H1 (cell line): ENCODE results near the gene CYP27C1. TPM values are rescaled to one million over a fixed set of nuclear protein-coding genes. Genes with fewer than 3 reads are reported as not detected.

Experiments used
- CTCF ChIA-PET: fragments of 300-600 bp; sonication (Branson Sonifier 250); formaldehyde crosslinking; loops from one replicate; lab custom pipeline; 2021; ENCODE audit not compliant: partially characterized antibody; lab: Charles Lee
- POLR2A ChIA-PET: fragments of 300-600 bp; sonication (Branson Sonifier 250); formaldehyde crosslinking; loops from one replicate; lab custom pipeline; 2021; ENCODE audit warnings: inconsistent platforms; ENCODE audit not compliant: partially characterized antibody; lab: Charles Lee
- DNase-seq, 2 experiments: peaks; one replicate each; pipeline versions ENCODE4 v3.0.0 to v3.0.0-alpha.2; 2010 to 2022; ENCODE audit warnings: low spot score in 2 of 2, low read depth in 1 of 2, mixed read lengths in 1 of 2
- FAIRE-seq: peaks from 2 replicates; lab custom pipeline; 2011; peaks lifted over from hg19 to GRCh38; lab: Jason Lieb, UNC
- H2AFZ ChIP-seq: 2 replicates; pipeline ENCODE4 v1.8.1; 2012; ENCODE audit warnings: low read length, inconsistent platforms
- H2AK5ac ChIP-seq: 2 replicates; pipeline ENCODE4 v1.6.1; 2013; ENCODE audit warnings: low read depth, low read length
- H2BK120ac ChIP-seq: replicated peaks from 2 replicates; pipeline ENCODE3; 2013; ENCODE audit warnings: low read depth, low read length, inconsistent platforms
- H2BK12ac ChIP-seq: 2 replicates; pipeline ENCODE4 v1.6.1; 2013; ENCODE audit warnings: low read depth, low read length
- H2BK15ac ChIP-seq: 2 replicates; pipeline ENCODE4 v1.6.1; 2013; ENCODE audit warnings: low read length
- H2BK20ac ChIP-seq: 2 replicates; pipeline ENCODE4 v1.6.1; 2013; ENCODE audit warnings: low read length
- H2BK5ac ChIP-seq: 2 replicates; pipeline ENCODE4 v1.6.1; 2013; ENCODE audit warnings: low read depth, low read length
- H3K14ac ChIP-seq: 2 replicates; pipeline ENCODE4 v1.6.1; 2013; ENCODE audit warnings: inconsistent platforms; ENCODE audit not compliant: insufficient read length
- H3K18ac ChIP-seq: 2 replicates; pipeline ENCODE4 v1.6.1; 2013; ENCODE audit warnings: low read length; ENCODE audit errors: extremely low read depth
- H3K23ac ChIP-seq: 2 replicates; pipeline ENCODE4 v1.6.1; 2013; ENCODE audit warnings: inconsistent platforms; ENCODE audit not compliant: insufficient read length
- H3K23me2 ChIP-seq: 2 replicates; pipeline ENCODE4 v1.6.1; 2013; ENCODE audit warnings: low read depth, low read length
- H3K27ac ChIP-seq: 2 replicates; pipeline ENCODE4 v1.6.1; 2011; ENCODE audit warnings: low read depth, low read length, inconsistent platforms
- H3K27me3 ChIP-seq, 4 experiments: replicated peaks in 1 of 4; 1 replicate in 1 of 4; 2 replicates in 3 of 4; pipeline versions ENCODE4 v1.6.1 to v1.8.1; 2011 to 2013; ENCODE audit warnings: low read length in 3 of 4, mild to moderate bottlenecking in 3 of 4, inconsistent platforms in 2 of 4, mixed read lengths in 2 of 4, moderate library complexity in 1 of 4; ENCODE audit not compliant: control insufficient read depth in 3 of 4, insufficient read depth in 3 of 4; ENCODE audit errors: extremely low read depth in 1 of 4
- H3K36me3 ChIP-seq, 4 experiments: 2 replicates each; pipeline versions ENCODE4 v1.6.1 to v1.8.1; 2011 to 2013; ENCODE audit warnings: mild to moderate bottlenecking in 4 of 4, low read length in 3 of 4, moderate library complexity in 2 of 4, control low read depth in 1 of 4, inconsistent platforms in 1 of 4; ENCODE audit not compliant: insufficient read depth in 4 of 4, control insufficient read depth in 2 of 4
- H3K4ac ChIP-seq: replicated peaks from 2 replicates; pipeline ENCODE3; 2013; ENCODE audit warnings: low read length, low read depth, mixed read lengths, inconsistent platforms; ENCODE audit not compliant: insufficient read length
- H3K4me1 ChIP-seq, 4 experiments: replicated peaks in 1 of 4; 1 replicate in 1 of 4; 2 replicates in 3 of 4; pipeline versions ENCODE4 v1.6.1 to v1.8.1; 2011 to 2013; ENCODE audit warnings: low read length in 3 of 4, inconsistent platforms in 2 of 4, mixed read lengths in 1 of 4; ENCODE audit not compliant: insufficient read depth in 4 of 4, control insufficient read depth in 3 of 4
- H3K4me2 ChIP-seq, 2 experiments: 2 replicates each; pipeline versions ENCODE4 v1.6.1 to v1.8.1; 2011 to 2013; ENCODE audit warnings: low read depth in 2 of 2, low read length in 2 of 2, control low read depth in 1 of 2, inconsistent platforms in 1 of 2, mild to moderate bottlenecking in 1 of 2; ENCODE audit not compliant: insufficient read depth in 1 of 2
- H3K4me3 ChIP-seq, 4 experiments: fragments of 200-600, 300-600 bp in 1 of 4; sonication (generic), shearing (Covaris generic), sonication (Bioruptor Twin) in 1 of 4; 2 replicates each; pipeline versions ENCODE4 v1.5.1 to v1.8.1; 2011 to 2016; ENCODE audit warnings: low read length in 4 of 4, low read depth in 3 of 4, control low read depth in 2 of 4, inconsistent platforms in 2 of 4, mild to moderate bottlenecking in 2 of 4, mixed read lengths in 1 of 4, moderate library complexity in 1 of 4; ENCODE audit not compliant: insufficient read depth in 2 of 4; ENCODE audit errors: extremely low read depth in 1 of 4
- H3K56ac ChIP-seq: replicated peaks from 2 replicates; pipeline ENCODE3; 2013; ENCODE audit warnings: low read depth, mild to moderate bottlenecking, mixed read lengths, low read length, inconsistent platforms; ENCODE audit not compliant: insufficient read length
- H3K79me1 ChIP-seq: 2 replicates; pipeline ENCODE4 v1.6.1; 2013; ENCODE audit warnings: low read depth, low read length, control low read depth
- H3K79me2 ChIP-seq, 2 experiments: 2 replicates each; pipeline versions ENCODE4 v1.6.1 to v1.8.1; 2012 to 2013; ENCODE audit warnings: low read length in 2 of 2, mild to moderate bottlenecking in 2 of 2, inconsistent platforms in 1 of 2; ENCODE audit not compliant: insufficient read depth in 2 of 2, control insufficient read depth in 1 of 2
- H3K9ac ChIP-seq, 4 experiments: replicated peaks in 1 of 4; 1 replicate in 1 of 4; 2 replicates in 3 of 4; pipeline versions ENCODE4 v1.6.1 to v1.8.1; 2011 to 2013; ENCODE audit warnings: low read depth in 3 of 4, low read length in 3 of 4, control low read depth in 2 of 4, mild to moderate bottlenecking in 2 of 4, moderate library complexity in 2 of 4, inconsistent platforms in 1 of 4; ENCODE audit errors: extremely low read depth in 1 of 4
- H3K9me3 ChIP-seq, 2 experiments: 2 replicates each; pipeline versions ENCODE4 v1.6.1 to v1.8.1; 2012 to 2013; ENCODE audit warnings: mild to moderate bottlenecking in 2 of 2, moderate library complexity in 2 of 2, control low read depth in 1 of 2, inconsistent platforms in 1 of 2, low read depth in 1 of 2, low read length in 1 of 2, mixed read lengths in 1 of 2; ENCODE audit not compliant: insufficient read depth in 2 of 2
- H4K20me1 ChIP-seq, 2 experiments: replicated peaks in 1 of 2; 2 replicates each; pipeline versions ENCODE3 to v1.8.1; 2011 to 2013; ENCODE audit warnings: inconsistent platforms in 2 of 2, low read length in 2 of 2, mild to moderate bottlenecking in 1 of 2; ENCODE audit not compliant: insufficient read depth in 2 of 2, control insufficient read depth in 1 of 2
- H4K5ac ChIP-seq: 2 replicates; pipeline ENCODE4 v1.6.1; 2013; ENCODE audit warnings: low read length, low read depth, mixed read lengths, inconsistent platforms; ENCODE audit not compliant: insufficient read length
- H4K8ac ChIP-seq: 2 replicates; pipeline ENCODE4 v1.8.0; 2013; ENCODE audit warnings: mild to moderate bottlenecking, moderate library complexity, low read length, inconsistent platforms; ENCODE audit not compliant: insufficient read depth; ENCODE audit errors: extremely low read depth
- H4K91ac ChIP-seq: replicated peaks from 2 replicates; pipeline ENCODE3; 2013; ENCODE audit warnings: low read length, mixed read lengths, inconsistent platforms; ENCODE audit not compliant: insufficient read length
- EZH2 ChIP-seq: fragments of 200-600 bp; sonication (generic); IDR thresholded peaks from 2 replicates; pipeline ENCODE4 v1.7.1; 2012; ENCODE audit warnings: low read depth, mild to moderate bottlenecking, moderate library complexity, low read length, inconsistent platforms; ENCODE audit not compliant: severe bottlenecking
- HDAC6 ChIP-seq: IDR thresholded peaks from one replicate; pipeline ENCODE4 v1.7.1; 2012; ENCODE audit warnings: low read depth, mild to moderate bottlenecking, inconsistent platforms, low read length, moderate library complexity
- MAFK ChIP-seq: IDR thresholded peaks from 2 replicates; pipeline ENCODE4 v1.6.1; 2012; ENCODE audit warnings: low read depth, mild to moderate bottlenecking, improper control_type of control experiment, low read length
- NRF1 ChIP-seq: IDR thresholded peaks from 2 replicates; pipeline ENCODE4 v1.6.1; 2011; ENCODE audit warnings: mild to moderate bottlenecking, low read depth, low read length, improper control_type of control experiment
- RFX5 ChIP-seq: IDR thresholded peaks from 2 replicates; pipeline ENCODE4 v1.6.1; 2011; ENCODE audit warnings: low read depth, low read length, improper control_type of control experiment, borderline replicate concordance
- SAP30 ChIP-seq: fragments of 300-600 bp; sonication (generic); IDR thresholded peaks from 2 replicates; pipeline ENCODE4 v1.7.1; 2012; ENCODE audit warnings: low read length, moderate library complexity, mild to moderate bottlenecking, inconsistent platforms; ENCODE audit not compliant: insufficient read depth, insufficient replicate concordance
- TCF12 ChIP-seq: IDR thresholded peaks from 2 replicates; pipeline ENCODE4 v1.6.1; 2011; ENCODE audit warnings: low read depth, mild to moderate bottlenecking, low read length
- WGBS, 2 experiments: shearing (Covaris generic) in 1 of 2; methylation state at CpG; one replicate each; pipeline versions ENCODE4 v1.1.6 to v1.1.7; 2013 to 2015; ENCODE audit warnings: low lambda C conversion rate in 2 of 2, mixed read lengths in 2 of 2, inconsistent platforms in 1 of 2, low coverage in 1 of 2, missing lambda C conversion rate in 1 of 2; ENCODE audit not compliant: insufficient replicate concordance in 2 of 2, insufficient coverage in 1 of 2, insufficient read length in 1 of 2; ENCODE audit errors: extremely low coverage in 1 of 2, missing lambda C conversion rate in 1 of 2; 5-methylcytosine and 5-hydroxymethylcytosine counted together
- polyA plus RNA-seq, 7 experiments: library from polyadenylated mRNA; depleted of rRNA in 3 of 7; stranded (reverse) in 5 of 7; unstranded in 2 of 7; fragments of >200 nt in 5 of 7; fragments of 200-250 nt in 2 of 7; gene quantifications; 1 replicate in 5 of 7; 2 replicates in 1 of 7; 4 replicates in 1 of 7; pipeline versions ENCODE4 v1.2.1 to v1.2.3, GENCODE V29; 2011 to 2013; ENCODE audit warnings: missing spikeins in 2 of 7, mixed read lengths in 2 of 7
- total RNA-seq: library from RNA; stranded (reverse); fragmentation: NEBNext Ultra II Directional; extraction: Animal tissue kit (Norgen Biotek cat#: 25700); gene quantifications from 2 replicates; pipeline ENCODE4 v1.2.1, GENCODE V29; 2021
- TF ChIP-seq, protein P1 (sequence below): IDR thresholded peaks from 2 replicates; pipeline ENCODE4 v1.6.1; 2012; ENCODE audit warnings: low read length, inconsistent platforms

Gene CYP27C1
- total and polyA plus RNA-seq, 2 of the 8 experiments (the other 6 are each of a cell fraction or from before 2014, with no cell fraction given) = 1.3 to 3.2 TPM

DNA sequence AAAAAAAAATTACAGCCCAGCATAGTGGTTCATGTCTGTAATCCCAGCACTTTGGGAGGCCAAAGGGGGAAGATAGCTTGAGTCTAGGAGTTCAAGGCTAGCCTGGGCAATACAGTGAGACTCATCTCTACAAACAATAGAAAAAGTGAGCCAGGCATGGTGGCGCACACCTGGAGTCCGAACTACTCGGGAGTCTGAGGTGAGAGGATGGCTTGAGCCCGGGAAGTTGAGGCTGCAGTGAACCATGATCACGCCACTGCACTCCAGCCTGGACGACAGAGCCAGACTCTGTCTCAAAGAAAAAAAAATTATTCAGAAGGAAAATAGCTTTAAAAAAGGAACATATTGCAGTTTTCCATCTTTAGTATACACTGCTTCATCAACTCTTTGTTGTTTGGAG lies 47.8 kb downstream of the CYP27C1 start:
- TF ChIP-seq HDAC6 (no peak), RFX5 (no peak), SAP30 (no peak), EZH2 (no peak), NRF1 (no peak), MAFK (no peak), TCF12 (no peak)
- TF ChIP-seq, protein P1, sequence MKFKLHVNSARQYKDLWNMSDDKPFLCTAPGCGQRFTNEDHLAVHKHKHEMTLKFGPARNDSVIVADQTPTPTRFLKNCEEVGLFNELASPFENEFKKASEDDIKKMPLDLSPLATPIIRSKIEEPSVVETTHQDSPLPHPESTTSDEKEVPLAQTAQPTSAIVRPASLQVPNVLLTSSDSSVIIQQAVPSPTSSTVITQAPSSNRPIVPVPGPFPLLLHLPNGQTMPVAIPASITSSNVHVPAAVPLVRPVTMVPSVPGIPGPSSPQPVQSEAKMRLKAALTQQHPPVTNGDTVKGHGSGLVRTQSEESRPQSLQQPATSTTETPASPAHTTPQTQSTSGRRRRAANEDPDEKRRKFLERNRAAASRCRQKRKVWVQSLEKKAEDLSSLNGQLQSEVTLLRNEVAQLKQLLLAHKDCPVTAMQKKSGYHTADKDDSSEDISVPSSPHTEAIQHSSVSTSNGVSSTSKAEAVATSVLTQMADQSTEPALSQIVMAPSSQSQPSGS = no peak
- Histone ChIP-seq H2BK120ac (no peak overlapping the region), H3K18ac (no peak overlapping the region), H3K79me2 (no peaks in the 10 kb centered on the region), H3K27ac (no peak overlapping the region), H3K79me1 (no peaks in the 10 kb centered on the region), H2BK15ac (no peak overlapping the region), H2AK5ac (no peak overlapping the region), H2BK5ac (no peak overlapping the region), H3K9me3 (no peaks in the 10 kb centered on the region), H2AFZ (no peak overlapping the region), H4K8ac (no peak overlapping the region), H3K9ac (no peak overlapping the region), H3K4me1 (peaks cover 0 to 4% (median 3%) of the 10 kb centered on the region in 4 experiments; a peak in 4 of 7 replicates), H3K56ac (no peak overlapping the region), H2BK20ac (no peak overlapping the region), H4K5ac (no peak overlapping the region), H3K4me3 (no peak overlapping the region), H2BK12ac (no peak overlapping the region), H4K91ac (no peak overlapping the region), H4K20me1 (no peaks in the 10 kb centered on the region), H3K4me2 (no peak overlapping the region), H3K36me3 (no peaks in the 10 kb centered on the region), H3K23ac (no peak overlapping the region), H3K23me2 (no peaks in the 10 kb centered on the region), H3K14ac (no peak overlapping the region), H3K27me3 (no peaks in the 10 kb centered on the region; a peak in 1 of 7 replicates), H3K4ac (no peak overlapping the region)
- POLR2A ChIA-PET = interaction anchor here (0.6 kb wide), 1 partner anchor 31 kb away, joined by 3 read pairs; no protein-coding TSS in a partner anchor
- DNase-seq = no peak
- 90% methylated on average over 6 of the region's 6 CpGs; no CpG with 5 or more reads in 1 of the 2 experiments for WGBS, 2 experiments
- FAIRE-seq = no peak
- CTCF ChIA-PET = interaction anchor here (0.6 to 4.3 kb wide), 11 partner anchors 11 to 182 kb away, joined by 3 to 22 read pairs (median 4); no protein-coding TSS in a partner anchor
